PFSK-1 (cell line): ENCODE measurements around the gene CRKL.

Source experiments
- POLR2AphosphoS5 ChIP-seq: IDR thresholded peaks from 2 replicates; pipeline ENCODE4 v1.6.1; 2012; ENCODE audit warnings: low read depth, mild to moderate bottlenecking, control low read depth, low read length, moderate library complexity
- SIN3A ChIP-seq: IDR thresholded peaks from 2 replicates; pipeline ENCODE4 v1.6.1; 2012; ENCODE audit warnings: mild to moderate bottlenecking, low read length, moderate library complexity, borderline replicate concordance; ENCODE audit not compliant: insufficient read depth
- TF ChIP-seq, protein P1 (sequence below), 2 experiments: IDR thresholded peaks; 2 replicates each; pipeline versions ENCODE4 v1.6.1 to v1.8.0; 2011 to 2012; ENCODE audit warnings: low read depth in 2 of 2, low read length in 2 of 2, control low read depth in 1 of 2, inconsistent platforms in 1 of 2, mild to moderate bottlenecking in 1 of 2, moderate library complexity in 1 of 2; ENCODE audit not compliant: insufficient read depth in 1 of 2

DNA sequence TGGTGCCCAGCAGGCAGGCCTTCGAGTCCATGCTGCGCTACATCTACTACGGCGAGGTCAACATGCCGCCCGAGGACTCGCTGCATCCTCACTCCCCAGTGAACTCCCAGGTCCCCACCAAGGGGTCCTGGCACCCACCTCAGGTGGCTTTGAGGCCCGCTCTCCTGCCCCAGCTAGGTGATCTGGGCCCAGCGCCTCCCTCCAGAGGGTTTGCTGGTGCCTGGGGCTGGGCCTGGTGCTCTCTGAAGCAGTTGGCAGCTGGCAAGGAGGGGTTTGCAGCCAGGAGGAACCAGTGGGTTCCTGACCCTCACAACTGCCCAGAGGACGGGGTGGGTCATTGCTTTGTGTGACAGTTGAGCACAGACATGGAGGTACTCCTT, 78.8 kb downstream of the CRKL start:
- TF ChIP-seq SIN3A (no peak), POLR2AphosphoS5 (no peak)
- TF ChIP-seq, protein P1, sequence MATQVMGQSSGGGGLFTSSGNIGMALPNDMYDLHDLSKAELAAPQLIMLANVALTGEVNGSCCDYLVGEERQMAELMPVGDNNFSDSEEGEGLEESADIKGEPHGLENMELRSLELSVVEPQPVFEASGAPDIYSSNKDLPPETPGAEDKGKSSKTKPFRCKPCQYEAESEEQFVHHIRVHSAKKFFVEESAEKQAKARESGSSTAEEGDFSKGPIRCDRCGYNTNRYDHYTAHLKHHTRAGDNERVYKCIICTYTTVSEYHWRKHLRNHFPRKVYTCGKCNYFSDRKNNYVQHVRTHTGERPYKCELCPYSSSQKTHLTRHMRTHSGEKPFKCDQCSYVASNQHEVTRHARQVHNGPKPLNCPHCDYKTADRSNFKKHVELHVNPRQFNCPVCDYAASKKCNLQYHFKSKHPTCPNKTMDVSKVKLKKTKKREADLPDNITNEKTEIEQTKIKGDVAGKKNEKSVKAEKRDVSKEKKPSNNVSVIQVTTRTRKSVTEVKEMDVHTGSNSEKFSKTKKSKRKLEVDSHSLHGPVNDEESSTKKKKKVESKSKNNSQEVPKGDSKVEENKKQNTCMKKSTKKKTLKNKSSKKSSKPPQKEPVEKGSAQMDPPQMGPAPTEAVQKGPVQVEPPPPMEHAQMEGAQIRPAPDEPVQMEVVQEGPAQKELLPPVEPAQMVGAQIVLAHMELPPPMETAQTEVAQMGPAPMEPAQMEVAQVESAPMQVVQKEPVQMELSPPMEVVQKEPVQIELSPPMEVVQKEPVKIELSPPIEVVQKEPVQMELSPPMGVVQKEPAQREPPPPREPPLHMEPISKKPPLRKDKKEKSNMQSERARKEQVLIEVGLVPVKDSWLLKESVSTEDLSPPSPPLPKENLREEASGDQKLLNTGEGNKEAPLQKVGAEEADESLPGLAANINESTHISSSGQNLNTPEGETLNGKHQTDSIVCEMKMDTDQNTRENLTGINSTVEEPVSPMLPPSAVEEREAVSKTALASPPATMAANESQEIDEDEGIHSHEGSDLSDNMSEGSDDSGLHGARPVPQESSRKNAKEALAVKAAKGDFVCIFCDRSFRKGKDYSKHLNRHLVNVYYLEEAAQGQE (IDR thresholded peaks at IDR 0.05; ENCODE audit: insufficient read depth in 1 of 2, low read depth in 2 of 2, low read length in 2 of 2), result no peak
